ENCODE measurements around the gene ADAMTS18. TPM values are rescaled to one million over a fixed set of nuclear protein-coding genes. Genes with fewer than 3 reads are reported as not detected.

ADAMTS18 gene
- total RNA-seq, 1 donor from 2014 or later, result 2.5 TPM

GRCh38 chr16:77430787-77431585 is 3.8 kb downstream of the ADAMTS18 start:
- H3K9me3 ChIP-seq (ENCODE audit: insufficient read depth, low read depth, low read length), result no peaks in the 10 kb centered on the region
- no peaks in the 10 kb centered on the region for H3K9me3 Mint-ChIP-seq (ENCODE audit: unreplicated experiment)
- H3K4me1 ChIP-seq (ENCODE audit: insufficient read depth, low read length), result no peaks in the 10 kb centered on the region
- no peak overlapping the region for H3K4me3 Mint-ChIP-seq (ENCODE audit: unreplicated experiment)
- H3K4me2 ChIP-seq (ENCODE audit: low read length), result no peak overlapping the region
- H3K27me3 Mint-ChIP-seq (ENCODE audit: low read depth, unreplicated experiment), result peaks cover 42% of the 10 kb centered on the region
- H4K20me1 ChIP-seq (ENCODE audit: insufficient read depth, low read length), result no peaks in the 10 kb centered on the region
- no peak overlapping the region for H3K9ac ChIP-seq (ENCODE audit: low read length)
- no peak overlapping the region for H2AFZ ChIP-seq (ENCODE audit: low read depth, low read length)
- H3K36me3 Mint-ChIP-seq (ENCODE audit: low read depth, unreplicated experiment), result no peaks in the 10 kb centered on the region
- DNase-seq (ENCODE audit: low read depth), result peak; percentile 2
- no peaks in the 10 kb centered on the region for H3K36me3 ChIP-seq (ENCODE audit: insufficient read depth, low read length)
- no peak overlapping the region for H3K4me3 ChIP-seq (ENCODE audit: insufficient read depth, low read depth, low read length)
- H3K79me2 ChIP-seq (ENCODE audit: insufficient read depth, low read length), result no peaks in the 10 kb centered on the region
- H3K27ac Mint-ChIP-seq (ENCODE audit: unreplicated experiment), result no peak overlapping the region
- FAIRE-seq, result no peak
- peaks cover 4% of the 10 kb centered on the region for H3K4me1 Mint-ChIP-seq (ENCODE audit: low read depth, unreplicated experiment)
- peaks cover 45% of the 10 kb centered on the region for H3K27me3 ChIP-seq (ENCODE audit: insufficient read depth, low read length)
- TF ChIP-seq EZH2 (IDR thresholded peaks at IDR 0.05; ENCODE audit: insufficient read depth, low read length) (no peak), CTCF (IDR thresholded peaks at IDR 0.05; ENCODE audit: insufficient read depth, low read depth, low read length) (no peak)
- H3K27ac ChIP-seq (ENCODE audit: low read depth, low read length), result no peak overlapping the region

- no peak overlapping the region for H3K9ac ChIP-seq (ENCODE audit: low read length)
- TF ChIP-seq CTCF (IDR thresholded peaks at IDR 0.05; ENCODE audit: insufficient read depth, low read depth, low read length) (no peak), EZH2 (IDR thresholded peaks at IDR 0.05; ENCODE audit: insufficient read depth, low read length) (no peak)
- Mint-ChIP-seq H3K4me3 (ENCODE audit: unreplicated experiment) (no peak overlapping the region), H3K27me3 (ENCODE audit: low read depth, unreplicated experiment) (peaks cover 36% of the 10 kb centered on the region), H3K36me3 (ENCODE audit: low read depth, unreplicated experiment) (no peaks in the 10 kb centered on the region), H3K9me3 (ENCODE audit: unreplicated experiment) (no peaks in the 10 kb centered on the region), H3K27ac (ENCODE audit: unreplicated experiment) (no peak overlapping the region), H3K4me1 (ENCODE audit: low read depth, unreplicated experiment) (peaks cover 4% of the 10 kb centered on the region)
- H3K27me3 ChIP-seq (ENCODE audit: insufficient read depth, low read length), result peaks cover 39% of the 10 kb centered on the region
- no peak overlapping the region for H3K27ac ChIP-seq (ENCODE audit: low read depth, low read length)
- DNase-seq (ENCODE audit: low read depth), result no peak
- no peaks in the 10 kb centered on the region for H3K79me2 ChIP-seq (ENCODE audit: insufficient read depth, low read length)
- H3K9me3 ChIP-seq (ENCODE audit: insufficient read depth, low read depth, low read length), result no peaks in the 10 kb centered on the region
- no peak for FAIRE-seq
- no peak overlapping the region for H3K4me2 ChIP-seq (ENCODE audit: low read length)
- H3K4me1 ChIP-seq (ENCODE audit: insufficient read depth, low read length), result no peaks in the 10 kb centered on the region
- no peak overlapping the region for H2AFZ ChIP-seq (ENCODE audit: low read depth, low read length)
- no peaks in the 10 kb centered on the region for H3K36me3 ChIP-seq (ENCODE audit: insufficient read depth, low read length)
- H3K4me3 ChIP-seq (ENCODE audit: insufficient read depth, low read depth, low read length), result no peak overlapping the region
- no peaks in the 10 kb centered on the region for H4K20me1 ChIP-seq (ENCODE audit: insufficient read depth, low read length)
Observed at GRCh38 chr16:77430360-77430759, 4.5 kb downstream of the ADAMTS18 start.
